T-helper 2 cell treated with Interferon-gamma antibody and Interleukin-4, amounts not matched to agents 100 ng/mL and 5 ng/mL, for 36 hours (primary cell): Measurements from ENCODE around the gene GFI1. TPM values are rescaled to one million over a fixed set of nuclear protein-coding genes. Genes with fewer than 3 reads are reported as not detected.

Source experiments
- total RNA-seq: library from RNA; stranded (reverse); gene quantifications from 2 replicates; pipeline ENCODE4 v1.2.3, GENCODE V29; 2022

GFI1 gene
- total RNA-seq, 1 donor from 2014 or later: 92.9 TPM

Other genes starting within 250 kb of the GFI1 start
- gene GLMN, start 187.9 kb downstream of the GFI1 start, total RNA-seq: 29.0 and 29.9 TPM in 2 replicates
- gene RPAP2, start 187.9 kb downstream of the GFI1 start, total RNA-seq: 33.6 and 38.1 TPM in 2 replicates